Activated CD4-positive, alpha-beta T cell treated with anti-CD3 and anti-CD28 coated beads, Interleukin-2, amount 10 ng/mL, durations not matched to agents 24 days and 14 days (primary cell): ENCODE measurements around the gene JMJD4. TPM values are rescaled to one million over a fixed set of nuclear protein-coding genes. Genes with fewer than 3 reads are reported as not detected.
"Not testable (repeated sequence)": the region's sequence is repeated elsewhere in the genome, so short reads cannot be mapped to it uniquely, and the experiment has no call there.

Experiments used
- DNase-seq: peaks from one replicate; pipeline ENCODE4 v3.0.0; 2022
- H3K27ac Mint-ChIP-seq: one replicate; pipeline ENCODE4 v1.8.0; 2022; ENCODE audit warnings: mild to moderate bottlenecking, mixed read lengths
- H3K27me3 Mint-ChIP-seq: one replicate; pipeline ENCODE4 v1.8.0; 2022; ENCODE audit warnings: mixed read lengths
- H3K36me3 Mint-ChIP-seq: one replicate; pipeline ENCODE4 v1.8.0; 2022; ENCODE audit warnings: low read depth, mild to moderate bottlenecking, mixed read lengths
- H3K4me1 Mint-ChIP-seq: one replicate; pipeline ENCODE4 v1.8.0; 2021; ENCODE audit warnings: mixed read lengths
- H3K4me3 Mint-ChIP-seq: one replicate; pipeline ENCODE4 v1.8.0; 2022; ENCODE audit warnings: mild to moderate bottlenecking, moderate library complexity, mixed read lengths
- H3K9me3 Mint-ChIP-seq: one replicate; pipeline ENCODE4 v1.8.0; 2021; ENCODE audit warnings: mixed read lengths
- intact Hi-C: fragments of 100-400 bp; cut with micrococcal nuclease; formaldehyde crosslinking; loops from one replicate; pipeline ENCODE4 v1.15.1; 2023
- total RNA-seq: library from RNA; stranded (reverse); gene quantifications from 2 replicates; pipeline ENCODE4 v1.2.3, GENCODE V29; 2022

JMJD4 gene
- total RNA-seq, 1 donor from 2014 or later: 35.1 TPM

DNA sequence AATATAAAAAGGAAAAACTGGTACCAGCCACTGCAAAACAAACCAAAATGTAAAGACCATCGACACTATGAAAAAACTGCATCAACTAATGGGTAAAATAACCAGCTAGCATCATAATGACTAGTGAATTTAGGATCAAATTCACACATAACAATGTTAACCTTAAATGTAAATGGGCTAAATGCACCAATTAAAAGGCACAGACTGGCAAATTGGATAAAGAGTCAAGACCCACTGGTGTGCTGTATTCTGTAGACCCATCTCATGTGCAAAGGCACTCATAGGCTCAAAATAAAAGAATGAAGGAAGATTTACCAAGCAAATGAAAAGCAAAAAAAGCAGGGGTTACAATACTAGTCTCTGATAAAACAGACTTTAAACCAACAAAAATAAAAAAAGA lies 33.5 kb downstream of the JMJD4 start:
- H3K36me3 Mint-ChIP-seq, DNase-seq, H3K4me3 Mint-ChIP-seq, H3K27ac Mint-ChIP-seq, H3K27me3 Mint-ChIP-seq, H3K4me1 Mint-ChIP-seq, intact Hi-C loops: not testable (repeated sequence)
- peaks cover 36% of the 10 kb centered on the region for H3K9me3 Mint-ChIP-seq

DNA sequence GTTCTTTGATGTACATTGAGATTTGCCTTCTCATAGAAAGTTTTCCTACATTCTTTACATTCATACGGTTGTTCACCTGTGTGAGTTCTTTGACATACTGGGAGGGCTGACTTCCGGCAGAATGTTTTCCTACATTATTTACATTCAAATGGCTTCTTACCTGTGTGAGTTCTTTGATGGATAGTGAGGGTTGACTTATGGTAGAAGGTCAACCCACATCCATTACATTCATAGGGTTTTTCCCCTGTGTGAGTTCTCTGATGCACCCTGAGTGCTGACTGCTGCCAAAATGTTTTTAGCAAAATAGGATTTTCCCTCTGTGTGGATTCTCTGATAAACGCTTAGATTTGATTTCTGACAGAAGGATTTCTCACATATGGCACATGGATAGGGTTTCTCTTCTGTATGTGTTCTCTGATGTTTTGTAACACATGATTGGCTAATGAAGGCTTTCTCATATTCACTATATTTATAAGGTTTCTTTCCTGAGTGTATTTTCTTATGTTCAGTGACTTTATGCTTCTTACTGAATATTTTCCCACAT lies 37.7 kb downstream of the JMJD4 start:
- Mint-ChIP-seq H3K27me3 (no peaks in the 10 kb centered on the region), H3K4me3 (no peak overlapping the region)

DNA sequence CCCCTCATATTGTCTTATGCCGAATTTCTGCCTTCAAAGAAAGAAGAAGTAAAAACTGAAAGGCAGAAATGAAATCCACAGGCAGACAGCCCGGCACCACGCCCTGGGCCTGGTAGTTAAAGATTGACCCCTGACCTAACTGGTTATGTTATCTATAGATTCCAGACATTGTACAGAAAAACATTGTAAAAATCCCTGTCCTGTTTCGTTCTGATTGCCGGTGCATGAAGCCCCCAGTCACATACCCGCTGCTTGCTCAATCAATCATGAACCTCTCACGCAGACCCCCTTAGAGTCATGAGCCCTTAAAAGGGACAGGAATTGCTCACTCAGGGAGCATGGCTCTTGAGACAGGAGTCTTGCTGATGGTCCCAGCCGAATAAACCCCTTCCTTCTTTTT lies 49.3 kb downstream of the JMJD4 start:
- peaks cover 19% of the 10 kb centered on the region for H3K9me3 Mint-ChIP-seq
- intact Hi-C loops: no loop called here

More for the DNA sequence above, 37.7 kb downstream of the JMJD4 start:
- intact Hi-C loops: no loop called here
- DNase-seq: no peak
- H3K27ac Mint-ChIP-seq: no peak overlapping the region
- H3K36me3 Mint-ChIP-seq: no peaks in the 10 kb centered on the region
- no peaks in the 10 kb centered on the region for H3K4me1 Mint-ChIP-seq
- H3K9me3 Mint-ChIP-seq: peaks cover 25% of the 10 kb centered on the region

More for the DNA sequence above, 49.3 kb downstream of the JMJD4 start:
- Mint-ChIP-seq H3K36me3 (no peaks in the 10 kb centered on the region), H3K4me3 (no peak overlapping the region), H3K27ac (no peak overlapping the region), H3K4me1 (no peaks in the 10 kb centered on the region), H3K27me3 (no peaks in the 10 kb centered on the region)
- DNase-seq: no peak

Other genes with a start within 250 kb of the JMJD4 start
- 4.7 and 6.0 TPM in 2 replicates for gene ZNF678, start 171.7 kb downstream of the JMJD4 start, total RNA-seq
- gene SNAP47, start 133 bp upstream of the JMJD4 start, total RNA-seq: 28.6 and 30.9 TPM in 2 replicates
- gene PRSS38, start 80.4 kb upstream of the JMJD4 start, total RNA-seq: not detected in 2 replicates
- not detected in 2 replicates for gene WNT9A, start 212.6 kb upstream of the JMJD4 start, total RNA-seq